Measurements from ENCODE around the gene SRGAP1. TPM values are rescaled to one million over a fixed set of nuclear protein-coding genes. Genes with fewer than 3 reads are reported as not detected.
A peak's percentile ranks its signal among the peaks of the same experiment; 100 is the strongest.

The SRGAP1 gene
- total RNA-seq, 1 donor from 2014 or later, result 5.7 TPM

- Histone ChIP-seq H3K9me3 (ENCODE audit: control insufficient read depth in 3 of 3, low read length in 3 of 3) (no peaks in the 10 kb centered on the region), H3K9ac (ENCODE audit: low read depth in 1 of 3, low read length in 3 of 3) (no peak overlapping the region), H3K27ac (ENCODE audit: low read depth, low read length) (no peak overlapping the region)
Observed at GRCh38 chr12:64081008-64081404, 236.5 kb downstream of the SRGAP1 start.

GRCh38 chr12:64082116-64082515 is 237.6 kb downstream of the SRGAP1 start:
- no peaks in the 10 kb centered on the region for H3K27me3 ChIP-seq (ENCODE audit: control insufficient read depth in 3 of 3, insufficient read depth in 3 of 3, low read length in 3 of 3)
- H3K36me3 ChIP-seq (ENCODE audit: control insufficient read depth in 3 of 3, insufficient read depth in 3 of 3, low read length in 3 of 3), result no peaks in the 10 kb centered on the region
- H3K4me1 ChIP-seq (ENCODE audit: control insufficient read depth in 3 of 3, insufficient read depth in 3 of 3, low read length in 3 of 3), result peaks cover 7 to 11% (median 9%) of the 10 kb centered on the region in 3 donors
- H3K27ac ChIP-seq (ENCODE audit: low read depth, low read length), result no peak overlapping the region
- no peak overlapping the region for H3K9ac ChIP-seq (ENCODE audit: low read depth in 1 of 3, low read length in 3 of 3)
- no peaks in the 10 kb centered on the region for H3K9me3 ChIP-seq (ENCODE audit: control insufficient read depth in 3 of 3, low read length in 3 of 3)
- no peak overlapping the region for H3K4me3 ChIP-seq (ENCODE audit: low read length in 3 of 3)

More at GRCh38 chr12:64081008-64081404, 236.5 kb downstream of the SRGAP1 start:
- Histone ChIP-seq H3K36me3 (ENCODE audit: control insufficient read depth in 3 of 3, insufficient read depth in 3 of 3, low read length in 3 of 3) (no peaks in the 10 kb centered on the region), H3K27me3 (ENCODE audit: control insufficient read depth in 3 of 3, insufficient read depth in 3 of 3, low read length in 3 of 3) (no peaks in the 10 kb centered on the region), H3K4me1 (ENCODE audit: control insufficient read depth in 3 of 3, insufficient read depth in 3 of 3, low read length in 3 of 3) (peaks cover 7 to 11% (median 9%) of the 10 kb centered on the region in 3 donors), H3K4me3 (ENCODE audit: low read length in 3 of 3) (no peak overlapping the region)

GRCh38 chr12:64082866-64083268 is 238.4 kb downstream of the SRGAP1 start:
- peak overlapping the region; percentile 27 to 51 (median 42) for H3K4me3 ChIP-seq (ENCODE audit: low read length in 3 of 3)
- no peaks in the 10 kb centered on the region for H3K9me3 ChIP-seq (ENCODE audit: control insufficient read depth in 3 of 3, low read length in 3 of 3)
- H3K4me1 ChIP-seq (ENCODE audit: control insufficient read depth in 3 of 3, insufficient read depth in 3 of 3, low read length in 3 of 3), result peaks cover 7 to 12% (median 9%) of the 10 kb centered on the region in 3 donors
- peak overlapping the region; percentile 48 for H3K27ac ChIP-seq (ENCODE audit: low read depth, low read length)
- H3K27me3 ChIP-seq (ENCODE audit: control insufficient read depth in 3 of 3, insufficient read depth in 3 of 3, low read length in 3 of 3), result no peaks in the 10 kb centered on the region
- peak overlapping the region; percentile 9 to 48 (median 35) for H3K9ac ChIP-seq (ENCODE audit: low read depth in 1 of 3, low read length in 3 of 3)
- no peaks in the 10 kb centered on the region for H3K36me3 ChIP-seq (ENCODE audit: control insufficient read depth in 3 of 3, insufficient read depth in 3 of 3, low read length in 3 of 3)

- Histone ChIP-seq H3K27ac (ENCODE audit: low read depth, low read length) (peak overlapping the region; percentile 48), H3K27me3 (ENCODE audit: control insufficient read depth in 3 of 3, insufficient read depth in 3 of 3, low read length in 3 of 3) (no peaks in the 10 kb centered on the region), H3K4me3 (ENCODE audit: low read length in 3 of 3) (peak overlapping the region; percentile 27 to 51 (median 42)), H3K9ac (ENCODE audit: low read depth in 1 of 3, low read length in 3 of 3) (peak overlapping the region; percentile 9 to 48 (median 35)), H3K9me3 (ENCODE audit: control insufficient read depth in 3 of 3, low read length in 3 of 3) (no peaks in the 10 kb centered on the region), H3K4me1 (ENCODE audit: control insufficient read depth in 3 of 3, insufficient read depth in 3 of 3, low read length in 3 of 3) (peaks cover 7 to 18% (median 11%) of the 10 kb centered on the region in 3 donors), H3K36me3 (ENCODE audit: control insufficient read depth in 3 of 3, insufficient read depth in 3 of 3, low read length in 3 of 3) (no peaks in the 10 kb centered on the region)
Observed at GRCh38 chr12:64083285-64084210, 239.0 kb downstream of the SRGAP1 start.

- H3K9me3 ChIP-seq (ENCODE audit: control insufficient read depth in 3 of 3, low read length in 3 of 3), result no peaks in the 10 kb centered on the region
- H3K9ac ChIP-seq (ENCODE audit: low read depth in 1 of 3, low read length in 3 of 3), result no peak overlapping the region
- H3K4me1 ChIP-seq (ENCODE audit: control insufficient read depth in 3 of 3, insufficient read depth in 3 of 3, low read length in 3 of 3), result peaks cover 17 to 26% (median 25%) of the 10 kb centered on the region in 3 donors
- H3K27ac ChIP-seq (ENCODE audit: low read depth, low read length), result no peak overlapping the region
- no peaks in the 10 kb centered on the region for H3K36me3 ChIP-seq (ENCODE audit: control insufficient read depth in 3 of 3, insufficient read depth in 3 of 3, low read length in 3 of 3)
- no peak overlapping the region for H3K4me3 ChIP-seq (ENCODE audit: low read length in 3 of 3)
- H3K27me3 ChIP-seq (ENCODE audit: control insufficient read depth in 3 of 3, insufficient read depth in 3 of 3, low read length in 3 of 3), result no peaks in the 10 kb centered on the region
Observed at GRCh38 chr12:64085154-64085553, 240.7 kb downstream of the SRGAP1 start.

- H3K27me3 ChIP-seq (ENCODE audit: control insufficient read depth in 3 of 3, insufficient read depth in 3 of 3, low read length in 3 of 3), result no peaks in the 10 kb centered on the region
- H3K9ac ChIP-seq (ENCODE audit: low read depth in 1 of 3, low read length in 3 of 3), result no peak overlapping the region
- no peaks in the 10 kb centered on the region for H3K9me3 ChIP-seq (ENCODE audit: control insufficient read depth in 3 of 3, low read length in 3 of 3)
- no peaks in the 10 kb centered on the region for H3K36me3 ChIP-seq (ENCODE audit: control insufficient read depth in 3 of 3, insufficient read depth in 3 of 3, low read length in 3 of 3)
- peaks cover 20 to 26% (median 25%) of the 10 kb centered on the region in 3 donors for H3K4me1 ChIP-seq (ENCODE audit: control insufficient read depth in 3 of 3, insufficient read depth in 3 of 3, low read length in 3 of 3)
- no peak overlapping the region for H3K4me3 ChIP-seq (ENCODE audit: low read length in 3 of 3)
- no peak overlapping the region for H3K27ac ChIP-seq (ENCODE audit: low read depth, low read length)
Observed at GRCh38 chr12:64085996-64086395, 241.5 kb downstream of the SRGAP1 start.

- no peaks in the 10 kb centered on the region for H3K9me3 ChIP-seq (ENCODE audit: control insufficient read depth in 3 of 3, low read length in 3 of 3)
- no peak overlapping the region for H3K9ac ChIP-seq (ENCODE audit: low read depth in 1 of 3, low read length in 3 of 3)
- no peaks in the 10 kb centered on the region for H3K36me3 ChIP-seq (ENCODE audit: control insufficient read depth in 3 of 3, insufficient read depth in 3 of 3, low read length in 3 of 3)
- H3K27me3 ChIP-seq (ENCODE audit: control insufficient read depth in 3 of 3, insufficient read depth in 3 of 3, low read length in 3 of 3), result no peaks in the 10 kb centered on the region
- H3K27ac ChIP-seq (ENCODE audit: low read depth, low read length), result no peak overlapping the region
- no peak overlapping the region for H3K4me3 ChIP-seq (ENCODE audit: low read length in 3 of 3)
- peaks cover 20 to 26% (median 25%) of the 10 kb centered on the region in 3 donors for H3K4me1 ChIP-seq (ENCODE audit: control insufficient read depth in 3 of 3, insufficient read depth in 3 of 3, low read length in 3 of 3)
Observed at GRCh38 chr12:64086946-64087345, 242.4 kb downstream of the SRGAP1 start.

GRCh38 chr12:64087761-64088160 is 243.3 kb downstream of the SRGAP1 start:
- Histone ChIP-seq H3K9me3 (ENCODE audit: control insufficient read depth in 3 of 3, low read length in 3 of 3) (no peaks in the 10 kb centered on the region), H3K9ac (ENCODE audit: low read depth in 1 of 3, low read length in 3 of 3) (no peak overlapping the region), H3K27ac (ENCODE audit: low read depth, low read length) (peak overlapping the region; percentile 73)

GRCh38 chr12:64088431-64089349 is 244.2 kb downstream of the SRGAP1 start:
- Histone ChIP-seq H3K9me3 (ENCODE audit: control insufficient read depth in 3 of 3, low read length in 3 of 3) (no peaks in the 10 kb centered on the region), H3K36me3 (ENCODE audit: control insufficient read depth in 3 of 3, insufficient read depth in 3 of 3, low read length in 3 of 3) (no peaks in the 10 kb centered on the region), H3K9ac (ENCODE audit: low read depth in 1 of 3, low read length in 3 of 3) (no peak overlapping the region), H3K4me3 (ENCODE audit: low read length in 3 of 3) (peak overlapping the region; percentile 23 to 34 (median 23)), H3K4me1 (ENCODE audit: control insufficient read depth in 3 of 3, insufficient read depth in 3 of 3, low read length in 3 of 3) (peaks cover 13 to 19% (median 16%) of the 10 kb centered on the region in 3 donors), H3K27ac (ENCODE audit: low read depth, low read length) (peak overlapping the region; percentile 73), H3K27me3 (ENCODE audit: control insufficient read depth in 3 of 3, insufficient read depth in 3 of 3, low read length in 3 of 3) (no peaks in the 10 kb centered on the region)

More at GRCh38 chr12:64087761-64088160, 243.3 kb downstream of the SRGAP1 start:
- H3K36me3 ChIP-seq (ENCODE audit: control insufficient read depth in 3 of 3, insufficient read depth in 3 of 3, low read length in 3 of 3), result no peaks in the 10 kb centered on the region
- H3K4me3 ChIP-seq (ENCODE audit: low read length in 3 of 3), result no peak overlapping the region
- peaks cover 17 to 24% (median 22%) of the 10 kb centered on the region in 3 donors for H3K4me1 ChIP-seq (ENCODE audit: control insufficient read depth in 3 of 3, insufficient read depth in 3 of 3, low read length in 3 of 3)
- no peaks in the 10 kb centered on the region for H3K27me3 ChIP-seq (ENCODE audit: control insufficient read depth in 3 of 3, insufficient read depth in 3 of 3, low read length in 3 of 3)

Measured in skeletal muscle tissue (tissue), 4 donors.